GM12878 (cell line): Measurements from ENCODE around the gene HTR1D. TPM values are rescaled to one million over a fixed set of nuclear protein-coding genes. Genes with fewer than 3 reads are reported as not detected.
"Not testable (repeated sequence)": the region's sequence is repeated elsewhere in the genome, so short reads cannot be mapped to it uniquely, and the experiment has no call there.

Source experiments
- ATAC-seq: fragments of 200-7000 bp; cut with Tn5 transposase; 3 replicates; pipeline ENCODE4 v1.9.1; 2020; ENCODE audit warnings: mild to moderate bottlenecking, moderate library complexity
- BruUV-seq: library from RNA; stranded (reverse); fragments of 400-500 nt; replicated peaks from 2 replicates; lab custom pipeline; 2021; lab: Mats Ljungman, UMichigan
- CTCF ChIA-PET: fragments of 300-600 bp; sonication (Branson Sonifier 250); formaldehyde crosslinking; extraction: SDS; loops from one replicate; lab custom pipeline; 2021; ENCODE audit warnings: inconsistent platforms; lab: Yijun Ruan, JAX
- POLR2A ChIA-PET: fragments of 350-600 bp; formaldehyde crosslinking; extraction: SDS; loops from one replicate; lab custom pipeline; 2021; ENCODE audit warnings: inconsistent platforms; lab: Charles Lee
- RAD21 ChIA-PET: fragments of 300-600 bp; sonication (Branson Sonifier 250); formaldehyde crosslinking; loops from one replicate; lab custom pipeline; 2023; ENCODE audit warnings: antibody characterized with exemption; ENCODE audit not compliant: unreplicated experiment; lab: Charles Lee
- SMC1A ChIA-PET: fragments of 300-600 bp; sonication (Branson Sonifier 250); formaldehyde crosslinking; loops from one replicate; lab custom pipeline; 2023; ENCODE audit not compliant: unreplicated experiment, uncharacterized antibody; lab: Charles Lee
- DNase-seq: peaks from one replicate; pipeline ENCODE4 v3.0.0-alpha.2; 2011; ENCODE audit warnings: low read depth, low spot score
- FAIRE-seq: peaks from 3 replicates; lab custom pipeline; 2011; peaks lifted over from hg19 to GRCh38; lab: Jason Lieb, UNC
- H2AFZ ChIP-seq: 2 replicates; pipeline ENCODE4 v1.6.0; 2011; ENCODE audit warnings: low read depth, low read length, control low read depth; ENCODE audit not compliant: control insufficient read depth
- H3K27ac ChIP-seq: 2 replicates; pipeline ENCODE4 v1.5.1; 2011; ENCODE audit warnings: control low read depth; ENCODE audit not compliant: control insufficient read depth, insufficient read depth
- H3K27me3 ChIP-seq, 2 experiments: replicated peaks in 1 of 2; 2 replicates each; pipeline versions ENCODE4 v1.6.0 to v1.6.1; 2011; ENCODE audit warnings: low read length in 1 of 2; ENCODE audit not compliant: control insufficient read depth in 2 of 2, insufficient read depth in 2 of 2
- H3K36me3 ChIP-seq, 2 experiments: 2 replicates each; pipeline ENCODE4 v1.5.1; 2011; ENCODE audit warnings: low read length in 1 of 2; ENCODE audit not compliant: control insufficient read depth in 2 of 2, insufficient read depth in 2 of 2
- H3K4me1 ChIP-seq: 2 replicates; pipeline ENCODE4 v1.6.1; 2011; ENCODE audit warnings: mild to moderate bottlenecking, low read length, moderate library complexity, mixed read lengths; ENCODE audit not compliant: control insufficient read depth, insufficient read depth
- H3K4me2 ChIP-seq: 2 replicates; pipeline ENCODE4 v1.6.0; 2011; ENCODE audit warnings: control low read depth; ENCODE audit not compliant: control insufficient read depth, insufficient read depth
- H3K4me3 ChIP-seq: fragments of 200-600 bp; sonication (generic); 2 replicates; pipeline ENCODE4 v1.5.1; 2016
- H3K79me2 ChIP-seq: 2 replicates; pipeline ENCODE4 v1.6.0; 2011; ENCODE audit warnings: low read length; ENCODE audit not compliant: control insufficient read depth, insufficient read depth
- H3K9ac ChIP-seq: 2 replicates; pipeline ENCODE4 v1.8.0; 2011; ENCODE audit warnings: low read length, control low read depth, mixed read lengths; ENCODE audit not compliant: control insufficient read depth, insufficient read depth
- H3K9me3 ChIP-seq: replicated peaks from 3 replicates; pipeline ENCODE4 v1.5.1; 2011; ENCODE audit warnings: mild to moderate bottlenecking, low read length; ENCODE audit not compliant: control insufficient read depth, insufficient read depth
- H4K20me1 ChIP-seq: 2 replicates; pipeline ENCODE4 v1.6.0; 2011; ENCODE audit not compliant: control insufficient read depth, insufficient read depth
- CBX5 ChIP-seq: sonication (generic); IDR thresholded peaks from 2 replicates; pipeline ENCODE4 v1.6.1; 2016; ENCODE audit warnings: low read depth, moderate library complexity, mild to moderate bottlenecking, inconsistent platforms
- EZH2 ChIP-seq: IDR thresholded peaks from 2 replicates; pipeline ENCODE4 v1.6.1; 2012; ENCODE audit warnings: low read depth, mild to moderate bottlenecking, control low read depth, inconsistent platforms, low read length, borderline replicate concordance; ENCODE audit not compliant: control insufficient read depth
- HDGF ChIP-seq: fragments of 450-650 bp; IDR thresholded peaks from 2 replicates; pipeline ENCODE4 v1.6.1; 2016; ENCODE audit warnings: antibody characterized with exemption
- JUNB ChIP-seq: IDR thresholded peaks from 2 replicates; pipeline ENCODE4 v1.6.1; 2016; ENCODE audit warnings: antibody characterized with exemption, mild to moderate bottlenecking
- PAX8 ChIP-seq: fragments of 450-650 bp; IDR thresholded peaks from 2 replicates; pipeline ENCODE4 v1.6.1; 2017; ENCODE audit warnings: mild to moderate bottlenecking, moderate library complexity
- TAF1 ChIP-seq: IDR thresholded peaks from 2 replicates; pipeline ENCODE4 v1.6.1; 2011; ENCODE audit warnings: mild to moderate bottlenecking, low read depth, low read length, borderline replicate concordance
- ZNF274 ChIP-seq: IDR thresholded peaks from one replicate; pipeline ENCODE4 v1.8.0; 2011; ENCODE audit not compliant: insufficient read length, insufficient read depth
- ZNF384 ChIP-seq: IDR thresholded peaks from 2 replicates; pipeline ENCODE4 v1.6.1; 2012; ENCODE audit warnings: low read depth, mild to moderate bottlenecking, low read length, improper control_type of control experiment, borderline replicate concordance
- ZSCAN29 ChIP-seq: fragments of 450-650 bp; IDR thresholded peaks from 2 replicates; pipeline ENCODE4 v1.6.1; 2017; ENCODE audit warnings: mild to moderate bottlenecking, moderate library complexity
- WGBS: methylation state at CpG from one replicate; pipeline ENCODE4 v1.1.6; 2016; ENCODE audit warnings: low lambda C conversion rate; ENCODE audit not compliant: insufficient replicate concordance, insufficient coverage; ENCODE audit errors: missing lambda C conversion rate; 5-methylcytosine and 5-hydroxymethylcytosine counted together
- in situ Hi-C: fragments of 300-500 bp; cut with MboI; formaldehyde crosslinking; loops from 9 replicates; pipeline ENCODE4 v1.14.3; 2018; ENCODE audit warnings: mixed read lengths
- intact Hi-C: fragments of 100-400 bp; cut with micrococcal nuclease; formaldehyde crosslinking; loops from one replicate; pipeline ENCODE4 v1.14.2; 2022; ENCODE audit not compliant: unreplicated experiment
- polyA plus RNA-seq, 11 experiments: library from polyadenylated mRNA; depleted of rRNA in 4 of 11; unstranded in 6 of 11; stranded (reverse) in 5 of 11; fragments of >200 nt; fragmentation: Nextera tagmentation in 4 of 11; fragmentation: Illumina TruSeq in 1 of 11; extraction: Ambion mirVana in 4 of 11; extraction: Trizol in 1 of 11; gene quantifications; 1 replicate in 1 of 11; 2 replicates in 10 of 11; pipeline versions ENCODE4 v1.2.1 to v1.2.3, GENCODE V29; 2011 to 2016; ENCODE audit warnings: inconsistent platforms in 2 of 11, missing spikeins in 2 of 11, low read depth in 1 of 11
- total RNA-seq, 4 experiments: library from RNA; depleted of rRNA in 3 of 4; stranded (reverse); fragments of >200 nt in 3 of 4; fragmentation: Illumina TruSeq in 1 of 4; extraction: Trizol in 1 of 4; gene quantifications; 2 replicates each; pipeline versions ENCODE4 v1.2.1 to v1.2.3, GENCODE V29; 2013 to 2021

The HTR1D gene
- total and polyA plus RNA-seq, 10 of the 15 experiments (the other 5 are each of a cell fraction or from before 2014, with no cell fraction given): 0.07 TPM; not detected in 9

- intact Hi-C loops: loop anchor here (10.0 kb wide), 1 partner anchor 65 kb away; no protein-coding TSS in a partner anchor
- TF ChIP-seq JUNB (no peak), ZNF384 (no peak), ZNF274 (no peak), EZH2 (no peak), TAF1 (no peak), PAX8 (no peak)
- ATAC-seq (no peak), FAIRE-seq (no peak), DNase-seq (no peak)
- in situ Hi-C loops: no loop called here
- ChIA-PET SMC1A (interaction anchor here (0.7 to 1.3 kb wide), 2 partner anchors 14 to 98 kb away, joined by 3 to 4 read pairs; no protein-coding TSS in a partner anchor), POLR2A (no interaction called here), CTCF (interaction anchor here (1.2 to 2.8 kb wide), 3 partner anchors 24 to 233 kb away, joined by 3 to 10 read pairs (median 4); no protein-coding TSS in a partner anchor), RAD21 (no interaction called here)
- Histone ChIP-seq H3K4me1 (peaks cover 3% of the 10 kb centered on the region), H2AFZ (no peak overlapping the region), H4K20me1 (no peaks in the 10 kb centered on the region), H3K79me2 (no peaks in the 10 kb centered on the region), H3K36me3 (no peaks in the 10 kb centered on the region), H3K9ac (no peak overlapping the region), H3K4me3 (no peak overlapping the region), H3K27ac (no peak overlapping the region), H3K4me2 (no peak overlapping the region), H3K27me3 (peaks cover 0 to 1% of the 10 kb centered on the region in 2 experiments; a peak in 1 of 4 replicates), H3K9me3 (no peaks in the 10 kb centered on the region)
- 39% methylated on average over 4 of the region's 4 CpGs for WGBS
- no TSS peak for BruUV-seq
Observed at GRCh38 chr1:23209770-23210169, 7.5 kb downstream of the HTR1D start.

DNA sequence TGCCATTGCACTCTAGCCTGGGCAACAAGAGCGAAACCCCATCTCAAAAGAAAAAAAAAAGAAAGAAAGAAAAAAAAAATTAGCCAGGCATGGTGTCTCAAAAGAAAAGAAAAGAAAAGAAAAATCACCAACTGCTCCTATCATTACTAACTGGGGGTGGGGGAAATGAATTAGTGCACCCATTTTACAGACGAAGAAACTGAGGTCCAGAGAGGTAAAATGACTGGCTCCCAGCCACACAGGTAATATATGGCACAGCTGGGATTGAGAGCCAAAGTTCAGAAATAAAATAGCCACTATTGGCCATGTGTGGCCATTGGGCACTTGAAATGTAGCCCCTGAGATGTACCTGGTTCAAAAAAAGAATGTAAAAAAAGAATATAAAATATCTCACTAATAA, 8.8 kb downstream of the HTR1D start:
- no peak overlapping the region for H3K4me2 ChIP-seq
- intact Hi-C loops (no loop called here), in situ Hi-C loops (no loop called here)
- TF ChIP-seq ZSCAN29 (no peak), HDGF (no peak), CBX5 (no peak)
- RAD21 ChIA-PET: no interaction called here
- no peaks in the 10 kb centered on the region for H3K36me3 ChIP-seq
- no peak overlapping the region for H3K27ac ChIP-seq
- no peaks in the 10 kb centered on the region for H3K9me3 ChIP-seq
- DNase-seq (no peak), ATAC-seq (no peak), FAIRE-seq (no peak)
- H3K9ac ChIP-seq: no peak overlapping the region
- peaks cover 0 to 1% of the 10 kb centered on the region in 2 experiments; a peak in 1 of 4 replicates for H3K27me3 ChIP-seq
- POLR2A ChIA-PET: no interaction called here
- H3K4me1 ChIP-seq: peaks cover 3% of the 10 kb centered on the region
- H3K4me3 ChIP-seq: no peak overlapping the region
- H3K79me2 ChIP-seq: no peaks in the 10 kb centered on the region
- CTCF ChIA-PET: interaction anchor here (0.9 to 2.8 kb wide), 3 partner anchors 9 to 56 kb away, joined by 3 to 10 read pairs (median 4); partner anchors contain the start of gene HTR1D
- SMC1A ChIA-PET: interaction anchor here (1.3 kb wide), 1 partner anchor 12 kb away, joined by 3 read pairs; no protein-coding TSS in a partner anchor
- H4K20me1 ChIP-seq: no peaks in the 10 kb centered on the region
- no TSS peak for BruUV-seq
- no peak overlapping the region for H2AFZ ChIP-seq
- 0% methylated on average over 1 of the region's 2 CpGs for WGBS

DNA sequence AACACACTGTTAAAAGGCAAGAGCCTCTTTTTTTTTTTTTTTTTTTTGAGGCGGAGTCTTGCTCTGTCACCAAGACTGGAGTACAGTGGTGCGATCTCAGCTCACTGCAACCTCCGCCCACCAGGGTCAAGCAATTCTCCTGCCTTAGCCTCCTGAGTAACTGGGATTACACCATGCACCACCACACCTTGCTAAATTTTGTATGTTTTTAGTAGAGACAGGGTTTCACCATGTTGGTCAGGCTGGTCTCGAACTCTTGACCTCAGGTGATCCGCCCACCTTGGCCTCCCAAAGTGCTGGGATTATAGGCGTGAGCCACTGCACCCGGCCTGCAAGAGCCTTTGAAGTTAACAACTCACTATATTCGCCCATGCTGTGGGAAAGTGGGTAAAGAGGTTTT, 9.6 kb downstream of the HTR1D start:
- H3K27me3 ChIP-seq: not testable (repeated sequence)

More for the DNA sequence above, 9.6 kb downstream of the HTR1D start:
- 35% methylated on average over 6 of the region's 8 CpGs for WGBS
- H3K9ac ChIP-seq, intact Hi-C loops, H3K9me3 ChIP-seq, H3K4me1 ChIP-seq, BruUV-seq, DNase-seq, ATAC-seq, H3K4me3 ChIP-seq, CTCF ChIA-PET, in situ Hi-C loops, H3K4me2 ChIP-seq, FAIRE-seq, RAD21 ChIA-PET, POLR2A ChIA-PET, H4K20me1 ChIP-seq, H3K36me3 ChIP-seq, H3K27ac ChIP-seq, H2AFZ ChIP-seq, H3K79me2 ChIP-seq: not testable (repeated sequence)
- SMC1A ChIA-PET: interaction anchor here (0.6 kb wide), 1 partner anchor 34 kb away, joined by 3 read pairs; no protein-coding TSS in a partner anchor
